GM13977 (cell line): ENCODE measurements around the gene AVPI1.

Experiments
- DNase-seq: peaks from one replicate; pipeline ENCODE4 v3.0.0; 2012; ENCODE audit warnings: low spot score
- in situ Hi-C: fragments of 300-500 bp; cut with MboI; formaldehyde crosslinking; loops from one replicate; pipeline ENCODE4 v1.12.0; 2022; ENCODE audit warnings: low sequenced_read_pairs, low pct_unique_long_range_greater_than_20kb, mixed read lengths, inconsistent platforms; ENCODE audit not compliant: unreplicated experiment
- TF ChIP-seq, protein P1 (sequence below): IDR thresholded peaks from 2 replicates; pipeline ENCODE4 v1.5.1; 2012; ENCODE audit warnings: mild to moderate bottlenecking, control low read depth; ENCODE audit not compliant: insufficient read depth; ENCODE audit errors: extremely low read depth, missing control alignments

The AVPI1 gene

DNA sequence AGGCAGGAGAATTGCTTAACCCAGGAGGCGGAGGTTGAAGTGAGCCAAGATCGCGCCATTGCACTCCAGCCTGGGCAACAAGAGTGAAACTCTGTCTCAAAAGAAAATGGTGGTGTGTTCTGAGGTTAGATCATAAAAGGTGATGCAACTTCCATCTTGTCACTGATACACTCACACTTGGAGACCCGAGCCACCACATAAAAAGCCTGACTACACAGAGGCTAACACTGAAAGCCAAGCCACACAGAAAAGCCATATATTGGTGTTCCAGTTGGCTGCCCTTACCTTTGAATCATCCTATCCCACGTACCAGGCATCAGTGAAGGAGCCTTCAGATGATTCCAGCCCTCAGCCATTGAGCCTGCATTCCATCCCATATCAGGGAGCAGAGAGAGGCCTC lies 57.8 kb downstream of the AVPI1 start:
- in situ Hi-C loops = no loop called here
- DNase-seq = no peak
- TF ChIP-seq, protein P1, sequence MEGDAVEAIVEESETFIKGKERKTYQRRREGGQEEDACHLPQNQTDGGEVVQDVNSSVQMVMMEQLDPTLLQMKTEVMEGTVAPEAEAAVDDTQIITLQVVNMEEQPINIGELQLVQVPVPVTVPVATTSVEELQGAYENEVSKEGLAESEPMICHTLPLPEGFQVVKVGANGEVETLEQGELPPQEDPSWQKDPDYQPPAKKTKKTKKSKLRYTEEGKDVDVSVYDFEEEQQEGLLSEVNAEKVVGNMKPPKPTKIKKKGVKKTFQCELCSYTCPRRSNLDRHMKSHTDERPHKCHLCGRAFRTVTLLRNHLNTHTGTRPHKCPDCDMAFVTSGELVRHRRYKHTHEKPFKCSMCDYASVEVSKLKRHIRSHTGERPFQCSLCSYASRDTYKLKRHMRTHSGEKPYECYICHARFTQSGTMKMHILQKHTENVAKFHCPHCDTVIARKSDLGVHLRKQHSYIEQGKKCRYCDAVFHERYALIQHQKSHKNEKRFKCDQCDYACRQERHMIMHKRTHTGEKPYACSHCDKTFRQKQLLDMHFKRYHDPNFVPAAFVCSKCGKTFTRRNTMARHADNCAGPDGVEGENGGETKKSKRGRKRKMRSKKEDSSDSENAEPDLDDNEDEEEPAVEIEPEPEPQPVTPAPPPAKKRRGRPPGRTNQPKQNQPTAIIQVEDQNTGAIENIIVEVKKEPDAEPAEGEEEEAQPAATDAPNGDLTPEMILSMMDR = no peak

DNA sequence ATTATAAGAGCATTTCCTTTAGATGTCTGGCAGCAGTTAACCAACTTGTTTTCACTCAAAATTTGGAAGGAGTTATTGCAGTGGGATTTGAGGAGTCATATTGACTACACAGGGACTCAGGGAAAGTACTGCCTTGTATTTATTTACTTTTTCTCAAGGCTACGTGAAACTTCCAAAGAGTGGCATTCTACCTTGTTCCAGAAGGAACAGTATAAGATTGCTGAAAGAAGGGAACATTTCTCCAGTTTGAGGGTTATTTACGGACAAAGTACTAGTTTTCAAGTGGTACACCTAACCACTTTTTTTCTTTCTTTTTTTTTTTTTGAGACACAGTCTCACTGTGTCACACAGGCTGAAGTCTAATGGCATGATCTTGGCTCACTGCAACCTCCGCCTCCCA lies 58.8 kb downstream of the AVPI1 start:
- in situ Hi-C loops = no loop called here
- no peak for DNase-seq
- TF ChIP-seq, protein P1 = no peak

- in situ Hi-C loops = no loop called here
- DNase-seq = no peak
- TF ChIP-seq, protein P1 = no peak
Observed at GRCh38 chr10:97627731-97628130, 59.3 kb downstream of the AVPI1 start.
